GM21576 (cell line): ENCODE measurements around the gene BABAM2.

ENCODE experiments used
- ATAC-seq: cut with Tn5 transposase; IDR thresholded peaks from one replicate; pipeline ENCODE4 v1.9.1; 2021; ENCODE audit warnings: mild to moderate bottlenecking, moderate library complexity; ENCODE audit not compliant: unreplicated experiment

Gene BABAM2

GRCh38 chr2:28387082-28387960 lies 496.8 kb downstream of the BABAM2 start:
- ATAC-seq: no peak
